Forelimb muscle (tissue), 1 donor: ENCODE measurements around the gene AIRE. TPM values are rescaled to one million over a fixed set of nuclear protein-coding genes. Genes with fewer than 3 reads are reported as not detected.

Experiments
- DNase-seq: peaks from one replicate; pipeline ENCODE4 v3.0.0-alpha.2; 2013; ENCODE audit warnings: low read depth
- polyA plus RNA-seq: library from polyadenylated mRNA; unstranded; fragments of 120-200 nt; gene quantifications from one replicate; pipeline ENCODE4 v1.2.1, GENCODE V29; 2013; ENCODE audit not compliant: insufficient read length

Gene AIRE
- polyA plus RNA-seq, 1 donor = not detected

GRCh38 chr21:44324106-44324853, 38.6 kb downstream of the AIRE start:
- DNase-seq = no peak

- no peak for DNase-seq
Observed at GRCh38 chr21:44324854-44325107, 39.1 kb downstream of the AIRE start.

- DNase-seq = no peak
Observed at GRCh38 chr21:44325386-44326271, 40.0 kb downstream of the AIRE start.

- no peak for DNase-seq
Observed at GRCh38 chr21:44326272-44326647, 40.6 kb downstream of the AIRE start.

- DNase-seq = no peak
Observed at GRCh38 chr21:44326716-44327602, 41.3 kb downstream of the AIRE start.

- DNase-seq = no peak
Observed at GRCh38 chr21:44327603-44327974, 41.9 kb downstream of the AIRE start.

- DNase-seq = no peak
Observed at GRCh38 chr21:44328242-44328895, 42.7 kb downstream of the AIRE start.

- DNase-seq = no peak
Observed at GRCh38 chr21:44329086-44329889, 43.6 kb downstream of the AIRE start.

GRCh38 chr21:44329971-44330681, 44.5 kb downstream of the AIRE start:
- no peak for DNase-seq

GRCh38 chr21:44330698-44331097, 45.0 kb downstream of the AIRE start:
- DNase-seq = no peak

- DNase-seq = no peak
Observed at GRCh38 chr21:44331209-44331608, 45.5 kb downstream of the AIRE start.

GRCh38 chr21:44331650-44332307, 46.1 kb downstream of the AIRE start:
- no peak for DNase-seq

GRCh38 chr21:44332383-44332782, 46.7 kb downstream of the AIRE start:
- no peak for DNase-seq

GRCh38 chr21:44332965-44333364, 47.3 kb downstream of the AIRE start:
- no peak for DNase-seq

GRCh38 chr21:44333509-44334328, 48.0 kb downstream of the AIRE start:
- DNase-seq = no peak

GRCh38 chr21:44334329-44335030, 48.8 kb downstream of the AIRE start:
- DNase-seq = no peak

- DNase-seq = no peak
Observed at GRCh38 chr21:44335266-44336059, 49.8 kb downstream of the AIRE start.
